ENCODE results near the gene MAP3K7. TPM values are rescaled to one million over a fixed set of nuclear protein-coding genes. Genes with fewer than 3 reads are reported as not detected.

The MAP3K7 gene
- total and polyA plus RNA-seq, 2 of the 8 experiments (the other 6 are each of a cell fraction or from before 2014, with no cell fraction given), result 27.3 to 34.8 TPM

- TF ChIP-seq MAFK (IDR thresholded peaks at IDR 0.05; ENCODE audit: low read depth, low read length), result no peak
- TF ChIP-seq HDAC2 (IDR thresholded peaks at IDR 0.05; ENCODE audit: borderline replicate concordance in 1 of 2, low read depth in 2 of 2, low read length in 2 of 2), result no peak
Observed at GRCh38 chr6:90534337-90535025, 52.4 kb downstream of the MAP3K7 start (continued).

Data from H1 (cell line).